ENCODE results near the gene LRRC38. TPM values are rescaled to one million over a fixed set of nuclear protein-coding genes. Genes with fewer than 3 reads are reported as not detected.
A peak's percentile ranks its signal among the peaks of the same experiment; 100 is the strongest.
"Not testable (repeated sequence)": the region's sequence is repeated elsewhere in the genome, so short reads cannot be mapped to it uniquely, and the experiment has no call there.

The LRRC38 gene
- total RNA-seq, 1 experiment from 2014 or later: not detected

- no peak overlapping the region for H3K27ac Mint-ChIP-seq (ENCODE audit: low read depth, unreplicated experiment)
- H3K9me3 Mint-ChIP-seq (ENCODE audit: unreplicated experiment): no peaks in the 10 kb centered on the region
- ChIA-PET CTCF (interaction anchor here (0.6 to 1.2 kb wide), 4 partner anchors 212 to 1285 kb away, joined by 3 to 4 read pairs (median 3); no protein-coding TSS in a partner anchor), POLR2A (interaction anchor here (0.7 to 1.6 kb wide), 8 partner anchors 9 to 499 kb away, joined by 3 to 5 read pairs (median 3); no protein-coding TSS in a partner anchor)
- no peak overlapping the region for H3K4me3 Mint-ChIP-seq (ENCODE audit: unreplicated experiment)
- TF ChIP-seq CTCF (IDR thresholded peaks at IDR 0.05; ENCODE audit: unreplicated experiment): no peak
- no peaks in the 10 kb centered on the region for H3K36me3 Mint-ChIP-seq (ENCODE audit: insufficient read depth, unreplicated experiment)
- H3K4me1 Mint-ChIP-seq (ENCODE audit: insufficient read depth, unreplicated experiment): peaks cover 8% of the 10 kb centered on the region
- DNase-seq (ENCODE audit: unreplicated experiment): peak; percentile 32
- no TSS peak for BruUV-seq (replicated peaks)
- no peaks in the 10 kb centered on the region for H3K27me3 Mint-ChIP-seq (ENCODE audit: insufficient read depth, unreplicated experiment)
- intact Hi-C loops (cut with micrococcal nuclease): no loop called here
These were observed 63.6 kb downstream of the LRRC38 start for GRCh38 chr1:13450204-13450603.

GRCh38 chr1:13443335-13443979, 70.3 kb downstream of the LRRC38 start:
- no peaks in the 10 kb centered on the region for H3K36me3 Mint-ChIP-seq (ENCODE audit: insufficient read depth, unreplicated experiment)
- H3K4me1 Mint-ChIP-seq (ENCODE audit: insufficient read depth, unreplicated experiment): no peaks in the 10 kb centered on the region
- intact Hi-C loops (cut with micrococcal nuclease): no loop called here
- no peak overlapping the region for H3K27ac Mint-ChIP-seq (ENCODE audit: low read depth, unreplicated experiment)
- BruUV-seq (replicated peaks): no TSS peak
- H3K9me3 Mint-ChIP-seq (ENCODE audit: unreplicated experiment): no peaks in the 10 kb centered on the region
- no peak for TF ChIP-seq CTCF (IDR thresholded peaks at IDR 0.05; ENCODE audit: unreplicated experiment)
- no peak overlapping the region for H3K4me3 Mint-ChIP-seq (ENCODE audit: unreplicated experiment)
- no peak for DNase-seq (ENCODE audit: unreplicated experiment)
- ChIA-PET POLR2A (no interaction called here), CTCF (interaction anchor here (0.6 kb wide), 1 partner anchor 219 kb away, joined by 3 read pairs; no protein-coding TSS in a partner anchor)
- no peaks in the 10 kb centered on the region for H3K27me3 Mint-ChIP-seq (ENCODE audit: insufficient read depth, unreplicated experiment)

GRCh38 chr1:13439104-13439783, 74.6 kb downstream of the LRRC38 start:
- H3K27me3 Mint-ChIP-seq (ENCODE audit: insufficient read depth, unreplicated experiment); intact Hi-C loops (cut with micrococcal nuclease); H3K4me3 Mint-ChIP-seq (ENCODE audit: unreplicated experiment); H3K4me1 Mint-ChIP-seq (ENCODE audit: insufficient read depth, unreplicated experiment); H3K27ac Mint-ChIP-seq (ENCODE audit: low read depth, unreplicated experiment); CTCF ChIA-PET; H3K36me3 Mint-ChIP-seq (ENCODE audit: insufficient read depth, unreplicated experiment); DNase-seq (ENCODE audit: unreplicated experiment); H3K9me3 Mint-ChIP-seq (ENCODE audit: unreplicated experiment); BruUV-seq (replicated peaks): not testable (repeated sequence)
- POLR2A ChIA-PET: interaction anchor here (0.6 to 0.7 kb wide), 2 partner anchors 1481 to 1849 kb away, joined by 3 read pairs; no protein-coding TSS in a partner anchor

- Mint-ChIP-seq H3K36me3 (ENCODE audit: insufficient read depth, unreplicated experiment) (no peaks in the 10 kb centered on the region), H3K9me3 (ENCODE audit: unreplicated experiment) (no peaks in the 10 kb centered on the region), H3K4me1 (ENCODE audit: insufficient read depth, unreplicated experiment) (no peaks in the 10 kb centered on the region), H3K27me3 (ENCODE audit: insufficient read depth, unreplicated experiment) (no peaks in the 10 kb centered on the region), H3K27ac (ENCODE audit: low read depth, unreplicated experiment) (no peak overlapping the region), H3K4me3 (ENCODE audit: unreplicated experiment) (no peak overlapping the region)
- no peak for DNase-seq (ENCODE audit: unreplicated experiment)
- intact Hi-C loops (cut with micrococcal nuclease): no loop called here
- ChIA-PET POLR2A (no interaction called here), CTCF (interaction anchor here (0.6 to 1.3 kb wide), 5 partner anchors 20 to 1148 kb away, joined by 3 to 6 read pairs (median 3); no protein-coding TSS in a partner anchor)
- TF ChIP-seq CTCF (IDR thresholded peaks at IDR 0.05; ENCODE audit: unreplicated experiment): no peak
- no TSS peak for BruUV-seq (replicated peaks)
These were observed 78.3 kb downstream of the LRRC38 start for GRCh38 chr1:13435458-13435857.

- H3K4me3 Mint-ChIP-seq (ENCODE audit: unreplicated experiment); BruUV-seq (replicated peaks); H3K36me3 Mint-ChIP-seq (ENCODE audit: insufficient read depth, unreplicated experiment); intact Hi-C loops (cut with micrococcal nuclease); H3K27ac Mint-ChIP-seq (ENCODE audit: low read depth, unreplicated experiment); H3K4me1 Mint-ChIP-seq (ENCODE audit: insufficient read depth, unreplicated experiment); DNase-seq (ENCODE audit: unreplicated experiment); H3K9me3 Mint-ChIP-seq (ENCODE audit: unreplicated experiment); POLR2A ChIA-PET; H3K27me3 Mint-ChIP-seq (ENCODE audit: insufficient read depth, unreplicated experiment): not testable (repeated sequence)
- CTCF ChIA-PET: interaction anchor here (0.7 kb wide), 1 partner anchor 12 kb away, joined by 5 read pairs; no protein-coding TSS in a partner anchor
These were observed 80.0 kb downstream of the LRRC38 start for GRCh38 chr1:13433694-13434358.
